ENCODE results near the gene MEPE.

MEPE gene

GRCh38 chr4:87832669-87833068, at the start of gene MEPE:
MEPE (plus strand) TSS chr4:87832969; CDS start chr4:87834715, 1,746 bp downstream.
- no peak for DNase-seq

- DNase-seq = no peak
Observed at GRCh38 chr4:87783781-87784180, 49.0 kb upstream of the MEPE start.

- no peak for DNase-seq
Observed at GRCh38 chr4:87785731-87786509, 46.8 kb upstream of the MEPE start.

- DNase-seq = peak in 1 of 3 donors; percentile 1
Observed at GRCh38 chr4:87799301-87800113, 33.3 kb upstream of the MEPE start, which contains the start of gene IBSP. IBSP (plus strand) TSS chr4:87799554; CDS start chr4:87802362, 2,808 bp downstream.

- DNase-seq = no peak
Observed at GRCh38 chr4:87802858-87803257, 29.9 kb upstream of the MEPE start.

GRCh38 chr4:87803421-87803820, 29.3 kb upstream of the MEPE start:
- DNase-seq = no peak

GRCh38 chr4:87804871-87805270, 27.9 kb upstream of the MEPE start:
- DNase-seq = no peak

GRCh38 chr4:87805971-87806370, 26.8 kb upstream of the MEPE start:
- DNase-seq = peak in 2 of 3 donors; percentile 47 to 52

GRCh38 chr4:87806520-87806919, 26.2 kb upstream of the MEPE start:
- no peak for DNase-seq

GRCh38 chr4:87807402-87807801, 25.4 kb upstream of the MEPE start:
- DNase-seq = peak in 2 of 3 donors; percentile 34 to 44

- DNase-seq = no peak
Observed at GRCh38 chr4:87811977-87812376, 20.8 kb upstream of the MEPE start.

- DNase-seq = no peak
Observed at GRCh38 chr4:87819281-87819919, 13.4 kb upstream of the MEPE start.

- DNase-seq = no peak
Observed at GRCh38 chr4:87823200-87823599, 9.6 kb upstream of the MEPE start.

GRCh38 chr4:87823724-87824123, 9.0 kb upstream of the MEPE start:
- no peak for DNase-seq

GRCh38 chr4:87824352-87824751, 8.4 kb upstream of the MEPE start:
- no peak for DNase-seq

- no peak for DNase-seq
Observed at GRCh38 chr4:87834401-87834800, 1.6 kb downstream of the MEPE start.

GRCh38 chr4:87835197-87835596, 2.4 kb downstream of the MEPE start:
- DNase-seq = peak; percentile 13 to 60 (median 51)

GRCh38 chr4:87835743-87836142, 3.0 kb downstream of the MEPE start:
- DNase-seq = no peak

GRCh38 chr4:87838205-87838604, 5.4 kb downstream of the MEPE start:
- DNase-seq = peak in 1 of 3 donors; percentile 20

- DNase-seq = peak; percentile 62 to 69 (median 63)
Observed at GRCh38 chr4:87838890-87839591, 6.3 kb downstream of the MEPE start.

GRCh38 chr4:87839592-87839946, 6.8 kb downstream of the MEPE start:
- no peak for DNase-seq

GRCh38 chr4:87840149-87840548, 7.4 kb downstream of the MEPE start:
- DNase-seq = no peak

GRCh38 chr4:87843936-87844335, 11.2 kb downstream of the MEPE start:
- DNase-seq = peak; percentile 87 to 98 (median 96)
